Measurements from ENCODE around the gene RO60.

DNA sequence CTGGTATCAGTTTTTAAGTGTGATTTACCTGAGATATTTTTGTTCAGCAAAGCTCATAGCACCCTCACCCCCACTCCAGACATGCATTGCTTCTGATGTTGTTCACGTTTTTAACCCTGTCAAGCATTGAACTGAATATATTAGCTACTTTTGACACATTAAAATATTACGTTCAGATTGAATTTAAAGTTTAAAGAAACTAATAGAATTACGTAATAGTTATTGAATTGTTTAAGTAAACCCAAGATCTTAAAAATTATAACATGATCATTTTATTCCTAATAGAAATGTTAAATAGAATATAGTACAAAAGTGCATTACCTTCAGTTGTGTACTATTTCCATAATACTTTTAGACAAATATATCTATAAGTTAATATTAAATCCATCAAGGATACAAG lies 26.9 kb downstream of the RO60 start:
- TF ChIP-seq, protein P1, sequence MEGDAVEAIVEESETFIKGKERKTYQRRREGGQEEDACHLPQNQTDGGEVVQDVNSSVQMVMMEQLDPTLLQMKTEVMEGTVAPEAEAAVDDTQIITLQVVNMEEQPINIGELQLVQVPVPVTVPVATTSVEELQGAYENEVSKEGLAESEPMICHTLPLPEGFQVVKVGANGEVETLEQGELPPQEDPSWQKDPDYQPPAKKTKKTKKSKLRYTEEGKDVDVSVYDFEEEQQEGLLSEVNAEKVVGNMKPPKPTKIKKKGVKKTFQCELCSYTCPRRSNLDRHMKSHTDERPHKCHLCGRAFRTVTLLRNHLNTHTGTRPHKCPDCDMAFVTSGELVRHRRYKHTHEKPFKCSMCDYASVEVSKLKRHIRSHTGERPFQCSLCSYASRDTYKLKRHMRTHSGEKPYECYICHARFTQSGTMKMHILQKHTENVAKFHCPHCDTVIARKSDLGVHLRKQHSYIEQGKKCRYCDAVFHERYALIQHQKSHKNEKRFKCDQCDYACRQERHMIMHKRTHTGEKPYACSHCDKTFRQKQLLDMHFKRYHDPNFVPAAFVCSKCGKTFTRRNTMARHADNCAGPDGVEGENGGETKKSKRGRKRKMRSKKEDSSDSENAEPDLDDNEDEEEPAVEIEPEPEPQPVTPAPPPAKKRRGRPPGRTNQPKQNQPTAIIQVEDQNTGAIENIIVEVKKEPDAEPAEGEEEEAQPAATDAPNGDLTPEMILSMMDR (IDR thresholded peaks at IDR 0.05): no peak
- TF ChIP-seq EZH2 (IDR thresholded peaks at IDR 0.05; ENCODE audit: borderline replicate concordance, insufficient read depth, low read depth, low read length, poor library complexity, severe bottlenecking): no peak
